Tibial nerve (tissue), 4 donors: Measurements from ENCODE around the gene AFAP1.

Experiments used
- EP300 ChIP-seq, 2 donors: sonication (generic); formaldehyde crosslinking; IDR thresholded peaks; one replicate each; pipeline ENCODE4 v1.6.1; 2017; ENCODE audit warnings: antibody characterized with exemption in 2 of 2, mild to moderate bottlenecking in 1 of 2
- POLR2A ChIP-seq, 2 donors: fragments of 450-650 bp; IDR thresholded peaks; one replicate each; pipeline ENCODE4 v1.6.1; 2017; ENCODE audit warnings: antibody characterized with exemption in 2 of 2, mild to moderate bottlenecking in 2 of 2, moderate library complexity in 2 of 2
- TF ChIP-seq, protein P1 (sequence below), 5 experiments: fragments of 200-600 bp in 3 of 5; fragments of 450-650 bp in 2 of 5; sonication (generic) in 3 of 5; IDR thresholded peaks; one replicate each; pipeline ENCODE4 v1.5.1; 2016 to 2019; ENCODE audit warnings: antibody characterized with exemption in 5 of 5, mild to moderate bottlenecking in 3 of 5, moderate library complexity in 2 of 5

DNA sequence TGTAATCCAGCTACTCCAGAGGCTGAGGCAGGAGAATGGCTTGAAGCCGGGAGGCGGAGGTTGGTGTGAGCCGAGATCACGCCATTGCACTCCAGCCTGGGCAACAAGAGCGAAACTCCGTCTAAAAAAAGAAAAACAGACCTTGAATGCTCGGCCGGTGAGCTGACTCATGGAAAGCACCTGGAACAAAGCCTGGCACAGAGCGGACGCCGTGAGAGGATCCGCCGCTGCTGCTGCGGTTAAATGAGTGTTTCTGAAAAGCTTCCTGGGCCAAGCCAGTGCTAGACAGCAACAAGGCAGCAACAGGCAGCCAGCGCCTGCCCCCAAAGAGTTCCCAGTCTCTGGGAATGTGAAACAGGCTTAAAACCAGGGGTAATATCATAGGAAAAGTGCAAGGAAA is 186.4 kb downstream of the AFAP1 start:
- TF ChIP-seq POLR2A (IDR thresholded peaks at IDR 0.05), result no peak
- no peak for TF ChIP-seq EP300 (IDR thresholded peaks at IDR 0.05)
- TF ChIP-seq, protein P1, sequence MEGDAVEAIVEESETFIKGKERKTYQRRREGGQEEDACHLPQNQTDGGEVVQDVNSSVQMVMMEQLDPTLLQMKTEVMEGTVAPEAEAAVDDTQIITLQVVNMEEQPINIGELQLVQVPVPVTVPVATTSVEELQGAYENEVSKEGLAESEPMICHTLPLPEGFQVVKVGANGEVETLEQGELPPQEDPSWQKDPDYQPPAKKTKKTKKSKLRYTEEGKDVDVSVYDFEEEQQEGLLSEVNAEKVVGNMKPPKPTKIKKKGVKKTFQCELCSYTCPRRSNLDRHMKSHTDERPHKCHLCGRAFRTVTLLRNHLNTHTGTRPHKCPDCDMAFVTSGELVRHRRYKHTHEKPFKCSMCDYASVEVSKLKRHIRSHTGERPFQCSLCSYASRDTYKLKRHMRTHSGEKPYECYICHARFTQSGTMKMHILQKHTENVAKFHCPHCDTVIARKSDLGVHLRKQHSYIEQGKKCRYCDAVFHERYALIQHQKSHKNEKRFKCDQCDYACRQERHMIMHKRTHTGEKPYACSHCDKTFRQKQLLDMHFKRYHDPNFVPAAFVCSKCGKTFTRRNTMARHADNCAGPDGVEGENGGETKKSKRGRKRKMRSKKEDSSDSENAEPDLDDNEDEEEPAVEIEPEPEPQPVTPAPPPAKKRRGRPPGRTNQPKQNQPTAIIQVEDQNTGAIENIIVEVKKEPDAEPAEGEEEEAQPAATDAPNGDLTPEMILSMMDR (IDR thresholded peaks at IDR 0.05), result no peak
